Measurements from ENCODE around the gene C17orf100. TPM values are rescaled to one million over a fixed set of nuclear protein-coding genes. Genes with fewer than 3 reads are reported as not detected.

C17orf100 gene
- total and polyA plus RNA-seq, 2 of the 13 experiments (the other 11 are each of a cell fraction or from before 2014, with no cell fraction given) = 3.6 to 8.7 TPM

DNA sequence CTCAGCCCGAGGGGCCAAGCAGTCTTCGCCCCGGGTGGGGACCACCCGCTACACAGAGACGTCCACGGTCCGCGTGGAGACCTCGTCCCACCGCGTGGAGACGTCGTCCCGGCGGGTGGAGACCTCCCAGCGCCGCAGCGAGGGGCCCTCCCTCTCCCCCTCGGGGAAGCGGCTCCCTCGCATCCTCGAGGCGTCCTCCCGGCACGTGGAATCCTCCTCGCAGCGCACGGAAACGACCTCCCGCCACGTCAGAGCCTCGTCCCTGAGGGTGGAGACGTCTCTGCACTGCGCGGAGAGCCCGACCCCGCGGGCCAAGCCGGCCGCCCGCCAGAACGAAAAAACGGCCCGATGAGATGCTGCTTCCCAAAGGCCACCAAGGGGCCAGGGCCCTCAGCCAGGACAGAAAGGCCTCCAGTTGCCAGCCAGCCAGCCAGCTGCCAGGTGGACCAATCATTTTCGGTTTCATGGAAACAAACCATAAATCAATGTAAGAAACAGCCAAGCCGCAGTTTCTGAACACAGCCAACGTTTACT lies 424 bp downstream of the C17orf100 start (continued):
- TF ChIP-seq RERE (CRISPR knock-in tag; IDR thresholded peaks at IDR 0.05; ENCODE audit: low read depth) (no peak), NR2C2 (CRISPR knock-in tag; IDR thresholded peaks at IDR 0.05; ENCODE audit: borderline replicate concordance) (peak; percentile 76; the same call in 1 of the 2 replicates), RAD51 (IDR thresholded peaks at IDR 0.05; ENCODE audit: borderline replicate concordance) (no peak), TBP (CRISPR knock-in tag; IDR thresholded peaks at IDR 0.05) (no peak), ZSCAN31 (CRISPR knock-in tag; IDR thresholded peaks at IDR 0.05; ENCODE audit: low read depth) (peak; percentile 98), ZBTB7A (CRISPR knock-in tag; IDR thresholded peaks at IDR 0.05) (peak; percentile 94), ZNF672 (CRISPR knock-in tag; IDR thresholded peaks at IDR 0.05) (no peak), ZKSCAN8 (CRISPR knock-in tag; IDR thresholded peaks at IDR 0.05; ENCODE audit: borderline replicate concordance) (0 out of 2 replicates have a peak, but pooled peaks have one; percentile 29), ZNF784 (CRISPR knock-in tag; IDR thresholded peaks at IDR 0.05; ENCODE audit: borderline replicate concordance) (peak; percentile 81; the same call in 1 of the 2 replicates), MXD1 (CRISPR knock-in tag; IDR thresholded peaks at IDR 0.05) (peak; percentile 99), SUZ12 (IDR thresholded peaks at IDR 0.05; ENCODE audit: low read depth, low read length) (no peak), ZNF33A (CRISPR knock-in tag; IDR thresholded peaks at IDR 0.05; ENCODE audit: borderline replicate concordance) (no peak), ZBTB20 (CRISPR knock-in tag; IDR thresholded peaks at IDR 0.05; ENCODE audit: borderline replicate concordance, low read depth) (peak; percentile 93; the same call in 1 of the 2 replicates), FOXK2 (IDR thresholded peaks at IDR 0.05) (no peak), CCDC6 (CRISPR knock-in tag; IDR thresholded peaks at IDR 0.05) (peak; percentile 27; the same call in 1 of the 2 replicates), CBX5 (CRISPR knock-in tag; IDR thresholded peaks at IDR 0.05; ENCODE audit: borderline replicate concordance) (0 out of 2 replicates have a peak, but pooled peaks have one; percentile 42), ZNF510 (CRISPR knock-in tag; IDR thresholded peaks at IDR 0.05; ENCODE audit: low read depth) (peak; percentile 98), SIX4 (CRISPR knock-in tag; IDR thresholded peaks at IDR 0.05) (peak; percentile 29; the same call in 1 of the 2 replicates)
- TF ChIP-seq, protein P1, sequence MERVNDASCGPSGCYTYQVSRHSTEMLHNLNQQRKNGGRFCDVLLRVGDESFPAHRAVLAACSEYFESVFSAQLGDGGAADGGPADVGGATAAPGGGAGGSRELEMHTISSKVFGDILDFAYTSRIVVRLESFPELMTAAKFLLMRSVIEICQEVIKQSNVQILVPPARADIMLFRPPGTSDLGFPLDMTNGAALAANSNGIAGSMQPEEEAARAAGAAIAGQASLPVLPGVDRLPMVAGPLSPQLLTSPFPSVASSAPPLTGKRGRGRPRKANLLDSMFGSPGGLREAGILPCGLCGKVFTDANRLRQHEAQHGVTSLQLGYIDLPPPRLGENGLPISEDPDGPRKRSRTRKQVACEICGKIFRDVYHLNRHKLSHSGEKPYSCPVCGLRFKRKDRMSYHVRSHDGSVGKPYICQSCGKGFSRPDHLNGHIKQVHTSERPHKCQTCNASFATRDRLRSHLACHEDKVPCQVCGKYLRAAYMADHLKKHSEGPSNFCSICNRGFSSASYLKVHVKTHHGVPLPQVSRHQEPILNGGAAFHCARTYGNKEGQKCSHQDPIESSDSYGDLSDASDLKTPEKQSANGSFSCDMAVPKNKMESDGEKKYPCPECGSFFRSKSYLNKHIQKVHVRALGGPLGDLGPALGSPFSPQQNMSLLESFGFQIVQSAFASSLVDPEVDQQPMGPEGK (CRISPR knock-in tag; IDR thresholded peaks at IDR 0.05) = no peak; the same call in none of the 2 replicates
